B cell (primary cell): Measurements from ENCODE around the gene RAPGEF5. TPM values are rescaled to one million over a fixed set of nuclear protein-coding genes. Genes with fewer than 3 reads are reported as not detected.

Experiments used
- ATAC-seq: fragments of 200-7000 bp; cut with Tn5 transposase; one replicate; pipeline ENCODE4 v1.10.0; 2021; ENCODE audit warnings: low read depth, mild to moderate bottlenecking, moderate number of reproducible peaks, moderate library complexity
- CTCF ChIA-PET: fragments of 350-600 bp; sonication (Branson Sonifier 250); formaldehyde crosslinking; loops from one replicate; lab custom pipeline; 2021; ENCODE audit warnings: antibody characterized with exemption, inconsistent platforms; lab: Charles Lee
- POLR2A ChIA-PET: fragments of 350-600 bp; sonication (Branson Sonifier 250); formaldehyde crosslinking; loops from one replicate; lab custom pipeline; 2021; ENCODE audit warnings: antibody characterized with exemption; lab: Charles Lee
- DNase-seq: peaks from one replicate; pipeline ENCODE4 v3.0.0; 2013
- H2AFZ ChIP-seq: 2 replicates; pipeline ENCODE4 v1.6.1; 2012; ENCODE audit warnings: mild to moderate bottlenecking, low read depth, low read length; ENCODE audit not compliant: insufficient read depth, poor library complexity, severe bottlenecking
- H3K27ac ChIP-seq, 2 donors: 1 replicate in 1 of 2; 2 replicates in 1 of 2; pipeline ENCODE4 v1.5.1; 2012 to 2013; ENCODE audit warnings: low read length in 2 of 2, mild to moderate bottlenecking in 2 of 2, moderate library complexity in 1 of 2
- H3K27me3 ChIP-seq, 4 experiments: fragments of 200-600 bp in 1 of 4; sonication (generic) in 1 of 4; replicated peaks in 1 of 4; 1 replicate in 2 of 4; 2 replicates in 2 of 4; pipeline versions ENCODE4 v1.6.1 to v1.7.0; 2013 to 2016; ENCODE audit warnings: low read length in 3 of 4, mild to moderate bottlenecking in 2 of 4, mixed read lengths in 1 of 4, moderate library complexity in 1 of 4; ENCODE audit not compliant: insufficient read depth in 4 of 4, control insufficient read depth in 3 of 4; ENCODE audit errors: control extremely low read depth in 1 of 4
- H3K36me3 ChIP-seq, 2 experiments: replicated peaks in 1 of 2; 1 replicate in 1 of 2; 2 replicates in 1 of 2; pipeline versions ENCODE4 v1.6.1 to v1.7.1; 2013; ENCODE audit warnings: low read length in 1 of 2; ENCODE audit not compliant: insufficient read depth in 2 of 2, control insufficient read depth in 1 of 2; ENCODE audit errors: control extremely low read depth in 1 of 2, extremely low read depth in 1 of 2
- H3K4me1 ChIP-seq, 2 donors: fragments of 200-600 bp in 1 of 2; sonication (generic) in 1 of 2; 1 replicate in 1 of 2; 2 replicates in 1 of 2; pipeline versions ENCODE4 v1.5.1 to v1.6.1; 2013 to 2017; ENCODE audit warnings: low read length in 2 of 2; ENCODE audit not compliant: control insufficient read depth in 2 of 2, insufficient read depth in 2 of 2
- H3K4me2 ChIP-seq: replicated peaks from 2 replicates; pipeline ENCODE3; 2012; ENCODE audit warnings: mild to moderate bottlenecking, low read depth, low read length; ENCODE audit not compliant: poor library complexity, severe bottlenecking
- H3K4me3 ChIP-seq, 5 experiments: fragments of 200-600 bp in 1 of 5; sonication (generic) in 1 of 5; 1 replicate in 3 of 5; 2 replicates in 2 of 5; pipeline versions ENCODE4 v1.5.1 to v1.7.0; 2011 to 2016; ENCODE audit warnings: low read length in 4 of 5, mild to moderate bottlenecking in 4 of 5, low read depth in 2 of 5, control low read depth in 1 of 5, moderate library complexity in 1 of 5; ENCODE audit not compliant: insufficient read depth in 1 of 5; ENCODE audit errors: control extremely low read depth in 1 of 5, extremely low read depth in 1 of 5
- H3K79me2 ChIP-seq: fragments of 200-600 bp; sonication (generic); one replicate; pipeline ENCODE4 v1.6.0; 2016; ENCODE audit warnings: low read length; ENCODE audit not compliant: control insufficient read depth, insufficient read depth
- H3K9ac ChIP-seq: fragments of 200-600 bp; sonication (generic); 2 replicates; pipeline ENCODE4 v1.6.1; 2017; ENCODE audit warnings: mild to moderate bottlenecking, low read length, moderate library complexity
- H3K9me3 ChIP-seq, 3 donors: one replicate each; pipeline versions ENCODE4 v1.6.1 to v1.7.1; 2013; ENCODE audit warnings: low read length in 2 of 3; ENCODE audit not compliant: control insufficient read depth in 2 of 3, insufficient read depth in 1 of 3; ENCODE audit errors: control extremely low read depth in 1 of 3
- H4K20me1 ChIP-seq: 2 replicates; pipeline ENCODE4 v1.6.0; 2012; ENCODE audit warnings: mild to moderate bottlenecking, low read length; ENCODE audit not compliant: insufficient read depth, control insufficient read depth, poor library complexity, severe bottlenecking
- H3K27ac Mint-ChIP-seq: one replicate; pipeline ENCODE4 v1.8.0; 2021; ENCODE audit warnings: mixed read lengths
- H3K27me3 Mint-ChIP-seq: one replicate; pipeline ENCODE4 v1.8.0; 2021; ENCODE audit warnings: mixed read lengths
- H3K4me1 Mint-ChIP-seq: one replicate; pipeline ENCODE4 v1.8.0; 2021; ENCODE audit warnings: mixed read lengths
- H3K4me3 Mint-ChIP-seq: one replicate; pipeline ENCODE4 v1.8.0; 2021; ENCODE audit warnings: mixed read lengths
- H3K9me3 Mint-ChIP-seq: one replicate; pipeline ENCODE4 v1.8.0; 2022; ENCODE audit warnings: mixed read lengths; ENCODE audit not compliant: insufficient read depth
- CTCF ChIP-seq: fragments of 200-600 bp; IDR thresholded peaks from one replicate; pipeline ENCODE4 v1.8.0; 2022; ENCODE audit warnings: antibody characterized with exemption, mild to moderate bottlenecking
- EZH2 ChIP-seq: IDR thresholded peaks from 2 replicates; pipeline ENCODE4 v1.6.1; 2012; ENCODE audit warnings: borderline replicate concordance, low read depth, mild to moderate bottlenecking, moderate library complexity, low read length; ENCODE audit not compliant: insufficient read depth, poor library complexity, severe bottlenecking
- WGBS: methylation state at CpG from one replicate; pipeline ENCODE4 v1.1.5; 2013; ENCODE audit warnings: missing lambda C conversion rate; ENCODE audit not compliant: insufficient coverage; 5-methylcytosine and 5-hydroxymethylcytosine counted together
- intact Hi-C: fragments of 100-400 bp; cut with micrococcal nuclease; formaldehyde crosslinking; loops from one replicate; pipeline ENCODE4 v1.10.0; 2022
- polyA plus RNA-seq: library from polyadenylated mRNA; depleted of rRNA; stranded (reverse); fragments of >200 nt; gene quantifications from 2 replicates; pipeline ENCODE4 v1.2.3, GENCODE V29; 2012
- total RNA-seq, 2 donors: library from RNA; stranded (reverse); fragments of 120-200 nt in 1 of 2; gene quantifications; 1 replicate in 1 of 2; 2 replicates in 1 of 2; pipeline versions ENCODE4 v1.2.3 to v1.2.4, GENCODE V29; 2013 to 2022

RAPGEF5 gene
- total and polyA plus RNA-seq, 2 donors (not counting 1 experiment from before 2014, with no cell fraction given), result 1.5 to 37.6 TPM

- Histone ChIP-seq H2AFZ (no peak overlapping the region), H3K27me3 (no peaks in the 10 kb centered on the region), H4K20me1 (no peaks in the 10 kb centered on the region), H3K4me3 (no peak overlapping the region), H3K27ac (no peak overlapping the region), H3K79me2 (no peaks in the 10 kb centered on the region), H3K36me3 (no peaks in the 10 kb centered on the region), H3K9me3 (no peaks in the 10 kb centered on the region), H3K4me2 (no peak overlapping the region), H3K9ac (no peak overlapping the region), H3K4me1 (no peaks in the 10 kb centered on the region)
- H3K9me3 Mint-ChIP-seq, result no peaks in the 10 kb centered on the region
- no peaks in the 10 kb centered on the region for H3K4me1 Mint-ChIP-seq
- WGBS, result no CpG with 5 or more reads among the region's 1 CpG
- intact Hi-C loops, result no loop called here
- ChIA-PET POLR2A (no interaction called here), CTCF (no interaction called here)
- H3K27me3 Mint-ChIP-seq, result no peaks in the 10 kb centered on the region
- DNase-seq (no peak), ATAC-seq (no peak)
- no peak for TF ChIP-seq EZH2
- no peak overlapping the region for H3K27ac Mint-ChIP-seq
- H3K4me3 Mint-ChIP-seq, result no peak overlapping the region
These were observed 133.1 kb downstream of the RAPGEF5 start for GRCh38 chr7:22223807-22224206.

DNA sequence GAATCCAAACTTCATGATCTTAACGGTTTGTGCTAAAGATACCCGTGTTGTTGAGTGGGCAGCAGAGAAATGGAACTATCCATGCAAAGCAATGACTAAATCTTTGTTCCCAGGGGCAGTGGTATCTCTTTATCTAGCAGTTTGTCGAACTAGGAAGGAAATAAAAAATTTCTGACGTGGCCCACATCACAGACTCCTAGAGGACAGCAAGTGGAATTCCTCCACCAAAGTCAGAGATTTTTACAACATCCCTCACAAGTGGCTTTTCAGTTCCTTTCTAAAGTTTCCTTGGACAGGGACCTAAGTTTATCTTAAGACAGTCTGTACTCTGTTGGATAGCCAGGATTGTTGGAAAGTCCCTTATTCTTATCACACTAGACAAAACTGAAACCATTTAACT lies 136.0 kb downstream of the RAPGEF5 start:
- Histone ChIP-seq H3K36me3 (no peaks in the 10 kb centered on the region), H3K9ac (no peak overlapping the region), H3K4me2 (no peak overlapping the region), H3K79me2 (no peaks in the 10 kb centered on the region), H3K4me1 (no peaks in the 10 kb centered on the region), H3K9me3 (no peaks in the 10 kb centered on the region), H2AFZ (no peak overlapping the region), H3K27ac (no peak overlapping the region), H3K27me3 (no peaks in the 10 kb centered on the region), H4K20me1 (no peaks in the 10 kb centered on the region), H3K4me3 (no peak overlapping the region)
- DNase-seq (no peak), ATAC-seq (no peak)
- TF ChIP-seq EZH2 (no peak), CTCF (no peak)
- Mint-ChIP-seq H3K4me1 (no peaks in the 10 kb centered on the region), H3K27me3 (no peaks in the 10 kb centered on the region), H3K4me3 (no peak overlapping the region), H3K27ac (no peak overlapping the region), H3K9me3 (no peaks in the 10 kb centered on the region)
- 80% methylated on average over 1 of the region's 4 CpGs for WGBS
- intact Hi-C loops, result no loop called here
- ChIA-PET CTCF (no interaction called here), POLR2A (no interaction called here)
